ENCODE data around the gene GPR143. TPM values are rescaled to one million over a fixed set of nuclear protein-coding genes. Genes with fewer than 3 reads are reported as not detected.
A peak's percentile ranks its signal among the peaks of the same experiment; 100 is the strongest.
"Not testable (repeated sequence)": the region's sequence is repeated elsewhere in the genome, so short reads cannot be mapped to it uniquely, and the experiment has no call there.

The GPR143 gene
- total RNA-seq, 1 donor from 2014 or later = 58.2 TPM

DNA sequence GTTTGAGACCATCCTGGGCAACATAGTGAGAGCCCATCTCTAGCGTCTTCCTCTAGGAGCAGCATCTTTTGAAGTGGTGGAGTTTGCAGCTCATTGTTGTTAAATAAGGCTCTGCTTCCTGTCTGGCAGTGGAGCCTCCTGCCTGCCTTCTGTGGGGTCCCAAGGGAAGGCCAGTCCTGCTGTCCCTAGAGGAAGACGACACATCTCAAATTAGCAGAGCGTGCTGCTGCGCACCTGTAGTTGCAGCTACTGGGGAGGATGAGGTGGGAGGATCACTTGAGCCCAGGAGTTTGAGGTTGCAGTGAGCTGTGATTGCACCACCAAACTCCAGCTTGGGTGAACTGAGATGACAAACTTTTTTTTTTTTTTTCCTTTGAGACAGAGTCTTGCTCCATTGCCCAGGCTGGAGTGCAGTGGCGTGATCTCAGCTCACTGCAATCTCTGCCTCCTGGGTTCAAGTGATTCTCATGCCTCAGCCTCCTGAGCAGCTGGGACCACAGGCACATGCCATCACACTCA, 2.7 kb upstream of the GPR143 start:
- not testable (repeated sequence) for DNase-seq (ENCODE audit: low read depth)

DNA sequence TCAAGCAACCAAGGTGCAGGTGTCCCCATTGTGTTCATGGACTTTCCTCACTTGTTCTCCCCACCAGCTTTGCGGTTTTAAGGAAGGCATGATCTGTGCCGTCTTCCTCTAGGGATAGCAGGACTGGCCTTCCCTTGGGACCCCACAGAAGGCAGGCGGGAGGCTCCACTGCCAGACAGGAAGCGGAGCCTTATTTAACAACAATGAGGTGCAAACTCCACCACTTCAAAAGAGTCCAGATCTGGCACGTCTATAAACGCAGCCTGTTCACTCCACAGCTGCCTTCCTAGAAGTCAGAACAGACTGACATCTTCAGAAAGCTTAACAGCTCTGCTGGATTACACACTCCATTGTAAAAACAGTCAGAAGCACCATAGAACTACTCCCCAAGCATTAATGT, 1.7 kb upstream of the GPR143 start:
- no peak for DNase-seq (ENCODE audit: low read depth)

DNA sequence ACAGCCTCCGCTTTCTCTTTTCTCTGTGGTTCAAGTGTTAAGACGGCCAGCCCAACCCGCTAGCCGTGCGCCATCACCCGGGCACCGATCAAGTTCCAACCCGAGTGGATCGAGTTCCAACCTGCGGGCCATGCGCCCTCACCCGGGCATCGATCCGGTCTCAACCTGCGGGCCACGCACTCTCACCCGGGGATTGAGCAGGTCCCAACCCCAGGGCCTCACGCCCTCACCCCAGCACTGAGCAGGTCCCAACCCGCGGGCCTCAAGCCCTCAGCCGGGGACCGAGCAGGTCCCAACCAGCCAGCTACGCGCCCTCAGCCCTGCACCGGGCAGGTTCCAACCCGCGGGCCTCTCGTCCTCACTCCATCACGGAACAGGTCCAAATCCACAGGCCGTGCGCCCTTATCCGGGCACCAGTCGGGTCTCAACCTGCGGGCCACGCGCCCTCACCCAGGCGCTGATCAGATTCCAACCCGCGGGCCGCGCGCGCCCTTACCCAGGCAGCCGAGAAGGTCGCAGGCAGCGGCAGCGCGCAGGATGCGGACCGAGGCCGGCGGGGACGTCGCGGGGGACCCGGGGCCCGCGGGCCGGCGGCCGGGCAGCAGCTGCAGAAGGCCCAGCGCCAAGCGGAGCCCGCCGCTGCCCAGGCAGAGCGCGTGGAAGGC, 443 bp downstream of the GPR143 start:
- DNase-seq (ENCODE audit: low read depth) = no peak

DNA sequence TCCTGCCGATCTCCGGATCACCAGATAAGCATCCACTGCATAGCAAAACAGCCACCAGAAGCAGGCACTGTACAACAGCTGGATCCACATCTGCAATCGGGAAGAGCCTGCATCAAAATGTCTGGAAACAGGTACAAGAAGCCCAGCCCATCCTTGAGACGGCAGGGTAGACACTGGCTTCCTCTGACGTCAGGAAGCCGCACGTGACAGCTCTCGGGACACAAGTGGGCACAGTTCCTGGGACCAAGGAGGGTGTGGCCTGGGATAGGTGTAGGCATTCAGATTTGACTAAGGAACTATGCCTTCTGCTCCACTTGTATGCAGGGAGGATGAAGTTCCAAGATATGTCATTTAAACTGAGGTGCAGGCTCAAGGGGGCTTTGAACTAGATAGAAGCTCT, 6.3 kb downstream of the GPR143 start:
- DNase-seq (ENCODE audit: low read depth) = no peak

DNA sequence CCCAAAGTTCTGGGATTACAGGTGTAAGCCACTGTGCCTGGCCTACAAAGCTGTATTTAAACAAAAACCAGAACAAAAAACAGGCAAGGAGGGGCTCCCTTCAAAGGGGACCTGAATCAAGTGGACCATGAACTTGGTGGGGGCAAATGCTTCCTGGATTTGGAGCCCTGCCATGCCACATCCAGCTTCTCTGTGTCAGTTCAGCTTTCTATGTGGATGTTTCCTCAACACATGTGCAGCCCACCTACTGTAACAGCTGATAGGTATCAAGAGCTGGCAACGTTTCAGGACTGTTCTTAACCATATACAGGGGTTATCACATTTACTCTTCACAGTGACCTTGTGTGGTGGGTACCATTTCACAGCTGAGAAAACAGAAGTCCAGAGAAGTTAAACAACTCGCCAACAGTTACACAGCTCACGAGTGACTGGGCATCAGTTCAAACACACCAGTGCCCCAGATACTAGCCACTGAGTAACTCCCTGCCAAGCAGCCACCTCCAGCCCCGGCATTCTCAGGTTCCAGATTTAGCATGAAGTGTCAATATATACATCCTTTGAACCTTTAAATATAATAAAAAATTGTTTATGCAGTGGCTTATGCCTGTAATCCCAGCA, 7.5 kb downstream of the GPR143 start:
- no peak for DNase-seq (ENCODE audit: low read depth)

DNA sequence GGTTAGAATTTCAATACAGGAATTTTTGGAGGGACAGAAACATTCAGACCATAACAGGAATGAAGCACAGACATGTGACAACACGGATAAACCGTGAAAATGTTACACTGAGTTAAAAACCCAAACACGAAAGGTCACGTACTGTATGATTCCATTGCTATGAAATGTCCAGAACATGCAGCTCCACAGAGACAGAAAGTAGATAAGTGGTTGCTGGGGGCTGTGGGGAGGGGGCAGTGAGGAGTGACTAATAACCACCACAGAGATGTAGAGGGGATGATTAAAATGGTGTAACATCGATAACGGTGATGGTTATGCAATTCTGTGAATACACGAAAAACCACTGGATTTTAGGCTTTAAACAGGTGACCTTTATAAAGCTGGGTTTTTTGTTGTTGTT, 8.3 kb downstream of the GPR143 start:
- DNase-seq (ENCODE audit: low read depth) = no peak

DNA sequence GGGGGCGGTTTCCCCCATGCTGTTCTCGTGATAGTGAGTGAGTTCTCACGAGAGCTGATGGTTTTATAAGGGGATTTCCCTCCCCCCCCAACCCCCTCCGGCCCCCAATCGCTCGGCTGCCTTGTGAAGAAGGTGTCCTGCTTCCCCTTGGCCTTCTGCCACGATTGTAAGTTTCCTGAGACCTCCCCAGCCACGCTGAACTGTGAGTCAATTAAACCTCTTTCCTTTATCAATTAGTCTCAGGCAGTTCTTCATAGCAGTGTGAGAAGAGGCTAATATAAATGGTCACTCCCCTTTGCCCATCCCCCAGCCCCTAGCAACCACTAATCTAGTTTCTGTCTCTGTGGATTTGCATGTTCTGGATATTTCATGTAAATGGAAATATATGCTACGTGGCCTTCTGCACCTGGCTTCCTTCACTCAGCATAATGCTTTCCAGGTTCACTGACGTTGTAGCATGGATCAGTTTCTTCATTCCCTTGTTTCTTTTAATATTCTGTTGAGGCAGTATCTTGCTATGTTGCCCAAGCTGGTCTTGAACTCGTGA, 16.4 kb downstream of the GPR143 start:
- DNase-seq (ENCODE audit: low read depth) = no peak

DNA sequence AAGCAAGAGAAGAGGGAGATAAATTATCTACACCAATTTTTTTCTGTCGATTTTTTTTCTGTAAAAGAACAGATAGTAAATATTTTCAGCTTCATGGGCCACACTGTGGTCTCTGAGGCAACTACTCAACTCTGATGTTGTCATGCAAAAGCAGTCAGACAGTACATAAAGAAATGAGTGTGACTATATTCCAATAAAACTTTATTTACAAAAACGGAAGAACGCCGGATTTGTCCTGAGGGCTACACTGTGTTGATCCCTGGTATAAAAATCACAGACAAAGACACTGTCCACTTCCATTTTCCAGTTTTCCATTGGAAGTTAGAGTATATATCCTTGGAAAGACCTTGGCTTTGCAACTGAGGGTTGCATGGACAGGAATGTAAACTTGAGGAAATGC, 18.0 kb downstream of the GPR143 start:
- no peak for DNase-seq (ENCODE audit: low read depth)

DNA sequence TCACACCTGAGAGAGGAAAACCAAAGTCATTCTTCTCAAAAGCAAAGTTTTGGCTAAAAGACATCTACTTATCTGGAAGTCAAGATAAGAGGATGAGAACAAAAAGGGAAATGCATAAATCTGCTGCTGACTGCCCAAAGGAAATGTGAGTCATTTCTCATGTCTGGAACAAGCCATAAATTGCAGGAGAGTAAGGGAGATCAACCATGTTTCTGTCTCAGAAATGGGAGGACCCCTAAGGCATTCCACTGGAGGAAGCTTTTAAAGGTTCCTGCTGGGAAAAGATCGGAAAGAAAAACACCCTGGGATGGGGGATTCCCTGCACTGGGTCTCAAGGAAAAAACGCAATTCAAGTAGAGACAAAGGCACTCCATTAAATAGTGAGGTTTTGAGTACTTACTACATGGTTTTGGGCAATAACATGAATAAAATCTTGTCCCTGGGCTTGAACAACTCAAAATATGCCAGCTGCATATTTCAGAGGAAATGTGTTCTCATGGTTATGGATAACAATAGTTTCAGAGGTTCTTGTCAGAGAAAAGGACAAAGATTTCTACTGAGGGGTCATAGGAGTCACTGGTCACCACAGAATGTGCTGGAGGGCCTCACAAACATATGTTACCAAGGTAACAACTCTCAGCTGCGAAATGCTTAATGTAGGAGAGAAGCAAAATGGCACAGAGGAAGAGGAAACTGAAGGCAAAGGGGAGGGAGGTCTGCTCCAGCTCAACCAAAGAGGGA, 19.3 kb downstream of the GPR143 start:
- DNase-seq (ENCODE audit: low read depth) = peak; percentile 64

DNA sequence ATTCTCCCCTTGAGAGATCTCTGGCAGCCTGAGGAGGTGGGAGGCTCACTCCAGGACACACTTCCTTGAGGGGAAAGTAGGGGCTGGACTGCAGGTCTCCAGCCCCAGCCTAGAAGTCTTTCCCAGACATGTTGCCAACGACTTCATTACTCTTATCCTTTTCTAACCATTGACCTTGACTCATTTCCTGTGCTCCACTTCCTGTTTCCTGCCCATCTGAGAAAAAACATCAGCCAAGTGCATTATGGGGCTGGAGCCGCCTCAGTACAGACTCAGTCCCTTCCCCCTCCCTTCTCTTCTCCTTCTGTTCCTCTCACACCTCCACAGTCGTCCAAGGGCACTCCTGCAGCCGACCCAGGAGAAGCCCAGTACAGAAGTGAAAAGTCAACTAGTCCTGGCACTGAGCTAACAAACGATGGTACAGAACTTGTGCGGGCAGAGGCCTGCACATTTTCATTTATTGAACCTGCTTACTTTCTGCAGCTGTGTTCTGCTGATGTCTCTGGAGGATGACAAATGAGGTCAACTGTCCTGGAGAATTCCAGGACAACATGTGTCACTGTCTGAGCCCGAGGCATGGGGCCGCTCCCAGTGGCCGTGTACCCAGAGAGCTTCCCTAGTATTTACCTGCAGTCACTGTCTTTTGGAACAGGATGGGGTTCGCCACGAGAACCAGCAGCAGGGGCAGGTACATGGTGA, 20.1 kb downstream of the GPR143 start:
- DNase-seq (ENCODE audit: low read depth) = no peak

DNA sequence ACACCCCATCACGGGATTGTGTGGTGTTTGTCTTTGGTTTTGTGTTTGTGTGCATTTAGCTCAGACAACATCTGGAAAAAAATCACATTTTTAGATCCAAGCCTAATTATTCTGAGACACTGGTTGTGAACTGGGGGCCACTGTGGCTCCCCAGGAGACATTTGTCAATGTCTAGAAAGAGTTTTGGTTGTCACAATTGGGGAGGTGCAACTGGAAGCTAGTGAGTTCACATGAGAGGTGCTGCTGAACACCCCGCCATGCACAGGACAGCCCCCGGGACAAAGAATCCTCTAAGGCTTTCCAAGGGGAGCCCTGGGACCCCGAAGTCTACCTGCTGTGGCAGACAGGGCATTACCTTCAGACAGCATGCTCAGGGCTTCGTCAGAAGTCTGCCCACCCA, 26.5 kb downstream of the GPR143 start:
- no peak for DNase-seq (ENCODE audit: low read depth)

DNA sequence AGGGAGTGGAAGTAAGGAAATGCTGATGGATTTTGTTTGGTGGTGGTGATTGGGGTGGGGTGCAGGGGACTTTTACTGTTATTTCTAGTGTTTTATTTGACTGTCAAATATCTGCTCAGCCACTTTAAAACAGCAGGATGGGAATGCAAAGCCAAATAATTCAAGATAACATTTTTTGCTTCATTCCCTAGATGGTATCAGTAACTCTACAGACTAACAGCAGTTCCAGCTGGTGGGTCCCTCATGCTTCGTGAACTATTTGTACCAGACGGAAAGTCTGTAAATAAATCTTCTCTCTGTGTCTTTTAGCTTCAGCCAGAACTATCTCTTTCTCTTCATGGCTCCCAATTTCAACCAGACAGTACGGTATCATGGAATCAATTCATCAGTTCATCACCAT, 27.5 kb downstream of the GPR143 start:
- DNase-seq (ENCODE audit: low read depth) = no peak

DNA sequence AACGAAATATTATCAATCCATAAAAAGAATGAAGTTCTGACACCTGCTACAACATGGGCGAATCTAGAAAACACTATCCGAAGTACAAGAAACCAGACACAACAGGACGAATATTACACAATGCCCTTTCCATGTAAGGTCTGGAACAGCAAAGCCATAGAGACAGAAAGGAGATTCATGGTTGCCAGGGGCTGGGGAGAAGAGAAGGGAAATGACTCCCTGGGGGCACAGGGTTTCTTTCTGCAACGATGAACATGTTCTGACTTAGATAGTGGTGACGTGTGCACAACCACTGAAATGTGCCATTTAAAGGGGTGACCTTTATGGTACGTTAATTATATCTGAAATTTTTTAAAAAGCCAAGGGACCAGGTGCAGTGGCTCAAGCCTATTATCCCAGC, 28.3 kb downstream of the GPR143 start:
- DNase-seq (ENCODE audit: low read depth) = no peak

DNA sequence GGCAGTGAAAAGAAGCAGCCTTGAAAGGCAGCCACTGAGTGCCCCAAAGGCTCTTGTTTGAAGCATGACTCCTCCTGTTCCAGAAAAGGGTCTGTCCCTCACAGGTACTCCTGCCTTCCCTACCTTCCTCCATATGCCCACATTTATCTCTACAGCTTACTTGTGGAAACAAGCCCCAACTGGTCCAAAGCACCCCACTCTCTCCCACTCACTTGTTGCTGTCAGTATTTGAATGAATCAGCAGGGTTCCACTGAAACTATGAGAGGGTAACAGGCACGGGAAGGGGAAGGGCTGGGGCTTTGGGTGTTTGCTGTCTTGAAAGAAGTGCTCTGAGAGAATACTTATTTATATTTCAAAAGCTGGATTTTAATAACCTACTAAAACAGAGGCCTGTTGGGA, 34.9 kb downstream of the GPR143 start:
- DNase-seq (ENCODE audit: low read depth) = no peak

DNA sequence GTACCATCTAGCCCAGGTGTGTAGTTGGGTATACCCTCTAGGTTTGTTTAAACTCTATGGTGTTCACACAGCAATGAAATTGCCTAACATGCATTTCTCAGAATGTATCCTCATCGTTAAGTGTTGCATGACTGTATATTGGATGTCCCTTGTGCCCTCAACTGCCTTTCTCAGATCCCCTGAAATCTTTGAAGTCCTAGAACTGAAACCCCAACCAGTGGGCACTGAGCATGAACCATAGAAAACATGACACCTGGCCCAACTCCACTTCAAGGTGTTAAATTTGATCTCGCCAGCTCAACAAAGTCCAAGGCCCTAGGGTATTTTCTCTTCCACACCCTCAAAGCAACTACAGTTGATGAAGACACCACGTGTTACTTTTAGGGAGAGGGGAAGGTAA, 35.6 kb downstream of the GPR143 start:
- no peak for DNase-seq (ENCODE audit: low read depth)

DNA sequence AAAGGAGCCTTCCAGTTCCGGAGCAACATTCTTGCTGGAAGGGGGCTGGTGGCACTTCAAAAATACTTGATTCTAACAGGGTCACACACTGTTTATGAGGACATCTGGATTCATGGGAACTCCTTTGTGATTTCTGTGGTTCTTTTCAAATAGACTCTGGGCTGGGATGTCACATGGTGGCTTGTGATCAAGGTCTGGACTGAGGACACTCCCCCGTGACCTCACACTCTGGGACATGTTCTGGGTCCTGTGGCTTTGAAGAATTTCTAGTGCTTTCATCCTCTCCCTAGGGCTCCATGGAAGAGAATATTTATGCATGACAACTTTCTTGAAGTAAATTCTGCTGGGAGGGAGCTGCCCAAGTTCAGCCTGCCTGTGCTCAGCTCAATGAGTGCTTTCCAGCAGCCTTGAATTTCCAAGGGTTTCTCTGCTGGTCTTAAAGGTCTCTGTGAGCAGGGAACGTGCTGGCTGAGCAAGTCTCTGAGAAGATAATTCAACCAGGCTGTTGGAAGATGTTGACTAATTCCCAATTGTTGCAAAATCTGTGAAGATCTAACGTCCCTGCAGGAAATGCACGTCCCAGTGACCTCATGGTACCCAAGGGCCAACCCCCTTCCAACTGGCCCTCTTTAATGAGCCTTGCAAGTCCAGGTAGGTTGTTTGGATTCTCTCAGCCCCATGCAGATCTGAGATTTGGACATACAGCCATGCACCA, 36.3 kb downstream of the GPR143 start:
- no peak for DNase-seq (ENCODE audit: low read depth)

DNA sequence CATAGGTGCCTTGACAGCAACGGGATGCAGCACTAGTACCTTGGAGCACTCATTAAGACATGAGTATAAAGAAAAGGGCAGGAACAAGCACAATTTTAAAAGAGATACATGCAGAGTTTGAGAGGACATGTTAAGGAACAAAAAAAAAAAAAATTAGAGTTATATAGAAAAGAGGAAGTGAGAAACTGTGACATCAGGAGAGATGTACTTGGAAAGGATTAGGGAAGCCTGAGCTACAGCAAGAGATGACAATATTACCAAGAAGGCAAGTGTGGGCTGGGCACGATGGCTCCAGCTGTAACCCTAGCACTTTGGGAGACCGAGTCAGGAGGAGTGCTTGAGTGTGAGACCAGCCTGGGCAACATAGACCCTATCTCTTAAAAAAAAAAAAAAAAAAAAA, 37.4 kb downstream of the GPR143 start:
- no peak for DNase-seq (ENCODE audit: low read depth)

DNA sequence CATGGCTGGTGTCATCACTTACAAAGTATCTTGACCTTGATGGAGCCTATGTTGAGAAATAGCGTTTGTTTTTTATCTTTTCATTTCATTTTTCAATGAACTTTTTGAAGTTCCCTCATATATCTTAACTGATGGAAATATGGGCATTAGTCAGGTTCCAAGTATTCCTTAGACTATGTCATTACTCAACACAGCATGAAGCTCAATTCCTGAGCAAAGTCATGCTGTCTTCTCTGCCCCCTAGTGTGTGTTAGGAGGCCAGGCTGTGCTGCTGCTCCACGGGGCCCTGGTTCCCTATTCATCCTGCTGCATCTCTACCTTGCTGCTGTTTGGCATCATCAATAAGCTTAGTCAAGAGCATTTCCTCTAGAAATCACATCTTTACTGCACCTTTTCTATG, 40.9 kb downstream of the GPR143 start:
- no peak for DNase-seq (ENCODE audit: low read depth)

DNA sequence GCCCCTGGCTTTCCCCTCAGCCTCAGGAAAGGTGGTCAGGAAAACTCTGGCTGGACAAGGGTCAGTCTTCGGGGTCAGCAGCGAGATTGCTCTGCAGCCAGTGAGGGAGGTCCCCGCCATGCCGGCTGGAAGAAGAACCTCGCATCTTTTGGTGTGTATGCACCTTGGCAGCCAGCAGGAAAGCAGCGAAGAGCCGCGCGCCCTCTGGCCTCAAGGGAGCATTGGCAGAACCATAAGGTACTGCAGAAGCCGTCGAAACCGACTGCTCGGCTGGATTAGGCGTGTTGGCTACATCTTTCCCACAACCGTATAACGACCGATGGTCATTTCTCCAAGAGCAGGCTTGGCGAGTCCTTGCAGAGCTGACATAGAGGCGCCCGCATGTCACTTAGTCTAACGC, 48.3 kb downstream of the GPR143 start:
- no peak for DNase-seq (ENCODE audit: low read depth)

DNA sequence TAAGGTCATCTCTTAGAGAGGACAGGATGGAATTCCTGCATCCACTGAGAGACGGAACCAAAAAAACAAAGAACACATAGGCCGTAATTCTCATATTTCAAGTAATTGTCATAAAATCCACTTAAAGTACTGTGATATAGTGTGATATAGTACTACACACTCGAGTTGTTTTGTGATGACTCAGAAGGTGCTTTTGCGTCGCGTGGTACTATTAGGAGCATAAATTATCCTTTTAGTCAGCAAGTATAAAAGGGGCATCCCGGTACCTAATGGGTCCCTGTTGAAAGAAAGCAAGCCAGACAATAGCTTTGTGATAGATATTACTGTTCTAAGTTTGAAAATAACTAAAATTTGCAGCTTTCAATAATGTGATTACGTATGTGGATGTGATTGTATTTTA, 55.3 kb downstream of the GPR143 start:
- no peak for DNase-seq (ENCODE audit: low read depth)

DNA sequence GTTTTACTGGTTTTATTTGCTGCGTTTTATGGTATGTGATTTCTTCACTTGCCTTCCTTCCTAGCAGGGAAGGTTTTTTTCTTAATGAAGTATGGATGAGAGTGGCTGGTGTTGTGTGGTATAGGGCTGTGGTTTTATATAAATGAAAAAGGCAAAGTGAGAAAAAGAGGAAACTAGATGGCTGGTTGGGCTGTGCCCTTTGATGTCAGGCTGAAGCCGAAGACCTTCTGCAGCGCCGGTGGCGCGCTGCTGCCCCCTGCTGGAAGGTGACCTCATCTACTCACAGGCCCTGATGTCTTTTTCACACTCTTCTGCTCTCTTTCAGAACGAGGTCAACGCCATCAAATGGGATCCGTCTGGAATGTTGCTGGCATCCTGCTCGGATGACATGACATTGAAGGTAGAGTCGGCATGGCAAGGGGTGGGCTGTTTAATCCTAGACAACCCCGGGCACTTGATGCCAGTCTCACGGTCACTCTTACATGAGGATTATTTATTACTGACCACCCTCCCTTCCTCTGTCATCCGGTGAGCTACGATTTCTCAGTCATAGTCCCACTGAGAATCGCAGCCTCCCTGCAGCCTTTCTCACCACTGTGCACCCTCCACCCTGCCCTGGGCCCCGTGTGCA, 56.6 kb downstream of the GPR143 start:
- peak; percentile 46 for DNase-seq (ENCODE audit: low read depth)

All from renal cortical epithelial cell (primary cell).